Osteocyte (in vitro differentiated cells): ENCODE measurements around the gene SIX4. TPM values are rescaled to one million over a fixed set of nuclear protein-coding genes. Genes with fewer than 3 reads are reported as not detected.
A peak's percentile ranks its signal among the peaks of the same experiment; 100 is the strongest.

Experiments
- DNase-seq: peaks from one replicate; pipeline ENCODE4 v3.0.0; 2021; ENCODE audit warnings: mixed read lengths; ENCODE audit not compliant: unreplicated experiment; ENCODE audit errors: extremely low spot score
- H3K27ac Mint-ChIP-seq: one replicate; pipeline ENCODE4 v1.8.0; 2021; ENCODE audit warnings: mild to moderate bottlenecking, mixed read lengths; ENCODE audit not compliant: unreplicated experiment
- H3K27me3 Mint-ChIP-seq: one replicate; pipeline ENCODE4 v1.8.0; 2021; ENCODE audit warnings: mixed read lengths; ENCODE audit not compliant: unreplicated experiment
- H3K36me3 Mint-ChIP-seq: one replicate; pipeline ENCODE4 v1.8.0; 2021; ENCODE audit warnings: mixed read lengths; ENCODE audit not compliant: unreplicated experiment
- H3K4me1 Mint-ChIP-seq: one replicate; pipeline ENCODE4 v1.8.0; 2021; ENCODE audit warnings: mixed read lengths; ENCODE audit not compliant: unreplicated experiment
- H3K4me3 Mint-ChIP-seq: one replicate; pipeline ENCODE4 v1.8.0; 2021; ENCODE audit warnings: mild to moderate bottlenecking, moderate library complexity, mixed read lengths; ENCODE audit not compliant: unreplicated experiment
- H3K9me3 Mint-ChIP-seq: one replicate; pipeline ENCODE4 v1.8.0; 2021; ENCODE audit warnings: mixed read lengths; ENCODE audit not compliant: unreplicated experiment
- total RNA-seq: library from RNA; stranded (reverse); gene quantifications from 2 replicates; pipeline ENCODE4 v1.2.1, GENCODE V29; 2021
- TF ChIP-seq, protein P1 (sequence below): fragments of 200-600 bp; sonication (generic); IDR thresholded peaks from 2 replicates; pipeline ENCODE4 v1.5.0; 2021; ENCODE audit warnings: antibody characterized with exemption, mild to moderate bottlenecking, moderate library complexity

The SIX4 gene
- total RNA-seq, 1 donor from 2014 or later: 80.0 TPM

DNA sequence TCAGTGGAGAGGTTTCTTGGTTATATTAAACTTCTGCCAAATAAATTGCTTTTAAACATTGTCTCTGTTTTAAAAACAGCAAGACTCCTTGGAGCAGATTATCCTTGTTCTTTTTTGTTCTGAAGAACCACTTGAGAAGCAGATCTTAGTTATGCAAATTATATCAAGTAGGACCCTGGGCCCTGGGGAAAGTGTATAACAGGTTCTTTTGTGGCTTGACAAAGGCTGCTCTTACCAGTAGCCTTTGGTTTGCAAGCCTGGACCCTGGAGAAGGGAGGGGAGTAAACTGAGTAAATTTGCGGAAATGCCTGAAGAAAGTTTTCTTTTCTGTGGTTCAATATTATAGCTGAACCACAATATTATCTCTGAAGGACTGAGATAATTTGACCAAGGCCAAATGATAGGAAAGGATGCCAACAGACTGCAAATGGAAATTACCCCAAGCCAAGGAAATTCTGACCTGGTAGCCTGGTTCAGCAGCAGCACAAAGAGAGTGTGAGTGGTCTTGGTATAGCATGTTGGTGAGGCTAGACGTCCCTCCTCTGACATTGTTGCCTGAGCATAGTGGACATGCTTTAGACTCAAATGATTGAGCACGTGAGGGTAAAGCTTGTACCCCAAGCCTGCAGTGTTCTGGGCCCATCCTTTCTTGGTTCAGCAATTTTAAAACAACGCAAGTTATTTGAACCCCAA lies 44.4 kb downstream of the SIX4 start:
- Mint-ChIP-seq H3K4me3 (no peak overlapping the region), H3K4me1 (no peaks in the 10 kb centered on the region), H3K27ac (no peak overlapping the region), H3K27me3 (no peaks in the 10 kb centered on the region), H3K36me3 (peaks cover 2% of the 10 kb centered on the region), H3K9me3 (peaks cover 9% of the 10 kb centered on the region)
- no peak for DNase-seq
- TF ChIP-seq, protein P1, sequence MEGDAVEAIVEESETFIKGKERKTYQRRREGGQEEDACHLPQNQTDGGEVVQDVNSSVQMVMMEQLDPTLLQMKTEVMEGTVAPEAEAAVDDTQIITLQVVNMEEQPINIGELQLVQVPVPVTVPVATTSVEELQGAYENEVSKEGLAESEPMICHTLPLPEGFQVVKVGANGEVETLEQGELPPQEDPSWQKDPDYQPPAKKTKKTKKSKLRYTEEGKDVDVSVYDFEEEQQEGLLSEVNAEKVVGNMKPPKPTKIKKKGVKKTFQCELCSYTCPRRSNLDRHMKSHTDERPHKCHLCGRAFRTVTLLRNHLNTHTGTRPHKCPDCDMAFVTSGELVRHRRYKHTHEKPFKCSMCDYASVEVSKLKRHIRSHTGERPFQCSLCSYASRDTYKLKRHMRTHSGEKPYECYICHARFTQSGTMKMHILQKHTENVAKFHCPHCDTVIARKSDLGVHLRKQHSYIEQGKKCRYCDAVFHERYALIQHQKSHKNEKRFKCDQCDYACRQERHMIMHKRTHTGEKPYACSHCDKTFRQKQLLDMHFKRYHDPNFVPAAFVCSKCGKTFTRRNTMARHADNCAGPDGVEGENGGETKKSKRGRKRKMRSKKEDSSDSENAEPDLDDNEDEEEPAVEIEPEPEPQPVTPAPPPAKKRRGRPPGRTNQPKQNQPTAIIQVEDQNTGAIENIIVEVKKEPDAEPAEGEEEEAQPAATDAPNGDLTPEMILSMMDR: no peak

DNA sequence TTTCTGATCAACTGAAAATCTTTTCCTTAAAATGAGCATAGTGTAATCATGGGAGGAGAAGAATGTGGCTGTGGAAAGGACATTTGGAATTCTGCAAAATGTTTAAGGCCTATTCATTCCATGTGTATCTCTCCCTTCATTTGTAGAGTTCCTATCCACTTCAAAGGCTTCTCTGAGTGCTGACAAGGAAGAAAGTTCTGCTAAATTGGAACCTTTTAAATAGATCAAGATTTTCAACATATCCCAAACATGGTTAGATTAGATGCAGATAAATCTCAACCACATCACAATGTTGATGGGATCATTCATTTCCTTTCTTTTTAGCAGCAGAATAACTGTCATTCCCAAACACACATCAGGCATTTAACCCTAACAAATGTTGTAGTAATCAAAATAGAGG lies 46.5 kb downstream of the SIX4 start:
- Mint-ChIP-seq H3K27me3 (no peaks in the 10 kb centered on the region), H3K9me3 (peaks cover 5% of the 10 kb centered on the region), H3K27ac (no peak overlapping the region), H3K4me1 (no peaks in the 10 kb centered on the region), H3K36me3 (no peaks in the 10 kb centered on the region), H3K4me3 (no peak overlapping the region)
- TF ChIP-seq, protein P1: no peak
- DNase-seq: no peak

DNA sequence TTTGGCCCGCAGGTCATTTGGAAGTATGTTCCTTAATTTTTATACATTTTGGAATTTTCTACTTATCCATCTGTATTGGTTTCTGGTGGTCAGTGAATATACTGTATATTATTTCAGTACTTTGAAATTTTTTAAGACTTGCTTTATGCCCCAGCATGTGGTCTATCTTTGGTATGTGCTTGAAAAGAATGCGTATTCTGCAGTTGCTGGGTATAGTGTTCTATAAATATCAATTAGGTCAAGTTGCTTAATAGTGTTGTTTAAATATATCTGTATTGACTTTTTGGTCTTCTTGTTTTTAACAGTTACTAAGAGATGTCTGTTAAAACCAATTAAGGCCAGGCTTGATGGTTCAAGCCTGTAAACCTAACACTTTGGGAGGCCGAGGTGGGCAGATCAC lies 53.2 kb downstream of the SIX4 start:
- Mint-ChIP-seq H3K27ac (no peak overlapping the region), H3K36me3 (peaks cover 5% of the 10 kb centered on the region), H3K27me3 (no peaks in the 10 kb centered on the region)

DNA sequence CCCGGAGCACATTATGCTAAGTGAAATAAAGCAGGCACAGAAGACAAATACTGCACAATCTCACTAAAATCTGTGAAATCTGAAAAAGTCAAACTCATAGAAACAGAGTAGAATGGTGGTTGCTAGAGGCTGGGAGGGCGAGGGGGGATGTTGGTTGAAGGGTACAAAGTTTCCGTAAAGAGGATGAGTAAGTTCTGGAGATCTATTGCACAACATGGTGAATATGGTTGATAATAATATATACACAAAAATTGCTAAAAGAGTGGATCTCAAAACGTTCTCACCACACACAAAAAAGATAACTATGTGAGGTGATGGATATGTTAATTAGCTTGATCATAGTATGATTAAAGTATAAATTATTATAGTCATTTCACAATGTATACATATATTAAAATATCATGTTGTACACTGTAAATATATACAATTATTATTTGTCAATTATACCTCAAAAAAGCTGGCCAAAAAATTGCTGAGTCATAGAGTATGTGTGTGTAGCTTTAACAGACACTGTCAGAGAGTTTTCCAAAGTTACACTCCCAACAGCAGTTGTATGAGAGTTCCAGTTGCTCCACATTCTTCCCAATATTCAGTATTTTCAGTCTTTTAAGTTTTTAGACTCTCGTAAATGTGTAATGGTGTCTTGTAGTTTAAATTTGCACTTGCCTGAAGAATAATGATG lies 55.6 kb downstream of the SIX4 start:
- Mint-ChIP-seq H3K9me3 (peaks cover 4% of the 10 kb centered on the region), H3K27ac (no peak overlapping the region), H3K4me1 (peaks cover 19% of the 10 kb centered on the region), H3K36me3 (peaks cover 5% of the 10 kb centered on the region), H3K27me3 (no peaks in the 10 kb centered on the region), H3K4me3 (no peak overlapping the region)
- TF ChIP-seq, protein P1: no peak
- no peak for DNase-seq

More for the DNA sequence above, 53.2 kb downstream of the SIX4 start:
- H3K9me3 Mint-ChIP-seq: peaks cover 4% of the 10 kb centered on the region
- no peak overlapping the region for H3K4me3 Mint-ChIP-seq
- H3K4me1 Mint-ChIP-seq: peaks cover 6% of the 10 kb centered on the region
- DNase-seq: no peak
- TF ChIP-seq, protein P1: no peak

DNA sequence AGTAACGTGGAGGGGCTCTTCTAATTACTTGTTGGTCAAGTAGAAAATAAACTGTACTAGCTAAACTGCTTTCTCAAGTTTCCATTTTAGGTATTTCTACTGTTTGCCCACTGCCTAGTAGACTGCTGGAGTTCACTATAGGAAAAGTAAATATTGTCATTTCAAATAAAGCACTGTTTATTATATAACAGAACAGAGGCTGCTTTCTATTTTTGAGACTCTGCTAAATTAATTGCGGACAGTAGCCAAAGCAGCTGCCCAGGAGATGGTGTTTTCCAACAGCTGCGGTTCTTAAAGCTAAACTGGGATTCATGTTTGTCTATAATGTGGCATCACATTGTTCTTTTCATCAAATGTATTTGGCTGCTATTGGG lies 59.0 kb downstream of the SIX4 start:
- Mint-ChIP-seq H3K4me1 (peaks cover 13% of the 10 kb centered on the region), H3K27ac (peak overlapping the region; percentile 50), H3K4me3 (peak overlapping the region; percentile 5), H3K36me3 (peaks cover 5% of the 10 kb centered on the region), H3K27me3 (no peaks in the 10 kb centered on the region), H3K9me3 (peaks cover 4% of the 10 kb centered on the region)
- TF ChIP-seq, protein P1: no peak
- no peak for DNase-seq
